ENCODE results near the gene PCDHB3.
A peak's percentile ranks its signal among the peaks of the same experiment; 100 is the strongest.
"Not testable (repeated sequence)": the region's sequence is repeated elsewhere in the genome, so short reads cannot be mapped to it uniquely, and the experiment has no call there.

The PCDHB3 gene

GRCh38 chr5:141100243-141100805, at the start of gene PCDHB3:
TSS of gene PCDHB3 (plus strand) at chr5:141100473. CDS start at chr5:141100650, 177 bp downstream.
- H3K9me3 ChIP-seq (ENCODE audit: low read length): peaks cover 43% of the 10 kb centered on the region
- H3K4me1 ChIP-seq (ENCODE audit: insufficient read depth, low read length): no peaks in the 10 kb centered on the region
- H3K36me3 ChIP-seq (ENCODE audit: insufficient read depth, low read length): peaks cover 46% of the 10 kb centered on the region
- no peak within 1 kb of the TSS for H3K4me3 ChIP-seq (ENCODE audit: low read length)
- H2AFZ ChIP-seq (ENCODE audit: low read depth, low read length): no peak within 1 kb of the TSS
- no peaks in the 10 kb centered on the region for H3K27me3 ChIP-seq (ENCODE audit: insufficient read depth, low read length)

DNA sequence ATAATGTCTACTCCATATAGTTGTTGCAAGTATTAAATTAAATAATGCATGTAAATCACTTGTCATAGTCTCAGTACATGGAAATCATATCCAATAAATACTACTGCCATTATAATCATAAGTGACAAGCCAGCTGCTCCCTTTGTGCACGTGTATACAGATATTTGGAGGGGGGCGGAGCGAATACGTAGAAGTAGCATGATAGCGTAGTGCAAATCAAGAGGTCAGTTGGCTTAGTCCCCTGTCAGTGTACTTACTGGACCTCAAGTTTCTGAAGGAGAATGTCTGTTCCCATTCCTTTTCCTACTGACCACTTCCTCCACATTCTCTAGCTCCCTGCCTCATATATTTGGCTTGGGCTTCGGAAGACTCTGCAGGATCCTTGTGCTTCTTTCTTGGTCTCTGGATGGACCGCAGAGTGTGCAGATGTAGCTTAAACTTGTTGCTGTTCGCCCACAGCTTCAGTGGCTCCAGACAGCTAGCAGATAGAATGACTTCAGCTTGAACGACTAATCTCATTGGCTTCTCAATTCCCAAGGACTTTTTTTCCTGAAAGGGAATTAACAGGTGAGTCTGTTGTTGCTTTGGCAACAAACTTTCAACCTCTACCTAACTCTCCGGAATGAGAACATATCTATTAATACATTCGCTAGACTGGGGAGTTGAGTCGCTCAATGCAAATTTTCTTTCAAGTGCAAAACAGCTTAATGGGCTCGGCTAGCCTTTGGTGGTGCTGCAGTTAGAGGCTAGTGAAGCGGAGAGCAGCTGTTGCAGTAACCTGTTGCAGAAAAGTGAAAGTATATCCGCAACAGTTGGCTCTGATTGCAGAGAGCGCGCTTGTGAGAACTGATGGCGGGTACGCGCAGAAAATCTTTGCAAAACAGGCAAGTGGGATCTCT, 49.4 kb upstream of the PCDHB3 start, which contains the start of gene PCDHB1:
TSS of gene PCDHB1 (plus strand) at position 753 of the 899 bp plus-strand sequence. CDS start at position 850, 97 bp downstream.
- peaks cover 2% of the 10 kb centered on the region for H3K27me3 ChIP-seq (ENCODE audit: insufficient read depth, low read length)
- no peaks in the 10 kb centered on the region for H3K9me3 ChIP-seq (ENCODE audit: low read length)

GRCh38 chr5:141051521-141051866, 48.8 kb upstream of the PCDHB3 start:
- H3K4me3 ChIP-seq (ENCODE audit: low read length): peak overlapping the region; percentile 72

More for the DNA sequence above, 49.4 kb upstream of the PCDHB3 start, which contains the start of gene PCDHB1:
- Histone ChIP-seq H3K4me3 (ENCODE audit: low read length) (peak within 1 kb of the TSS; percentile 72), H2AFZ (ENCODE audit: low read depth, low read length) (peak within 1 kb of the TSS; percentile 96), H3K4me1 (ENCODE audit: insufficient read depth, low read length) (peaks cover 9% of the 10 kb centered on the region), H3K36me3 (ENCODE audit: insufficient read depth, low read length) (no peaks in the 10 kb centered on the region)

GRCh38 chr5:141077826-141078225, 22.4 kb upstream of the PCDHB3 start:
- no peaks in the 10 kb centered on the region for H3K9me3 ChIP-seq (ENCODE audit: low read length)
- no peak overlapping the region for H3K4me3 ChIP-seq (ENCODE audit: low read length)
- no peaks in the 10 kb centered on the region for H3K36me3 ChIP-seq (ENCODE audit: insufficient read depth, low read length)
- no peaks in the 10 kb centered on the region for H3K27me3 ChIP-seq (ENCODE audit: insufficient read depth, low read length)
- H3K4me1 ChIP-seq (ENCODE audit: insufficient read depth, low read length): no peaks in the 10 kb centered on the region
- H2AFZ ChIP-seq (ENCODE audit: low read depth, low read length): no peak overlapping the region

More at GRCh38 chr5:141051521-141051866, 48.8 kb upstream of the PCDHB3 start:
- Histone ChIP-seq H3K4me1 (ENCODE audit: insufficient read depth, low read length) (peaks cover 9% of the 10 kb centered on the region), H3K36me3 (ENCODE audit: insufficient read depth, low read length) (no peaks in the 10 kb centered on the region), H2AFZ (ENCODE audit: low read depth, low read length) (peak overlapping the region; percentile 96), H3K27me3 (ENCODE audit: insufficient read depth, low read length) (peaks cover 2% of the 10 kb centered on the region), H3K9me3 (ENCODE audit: low read length) (no peaks in the 10 kb centered on the region)

DNA sequence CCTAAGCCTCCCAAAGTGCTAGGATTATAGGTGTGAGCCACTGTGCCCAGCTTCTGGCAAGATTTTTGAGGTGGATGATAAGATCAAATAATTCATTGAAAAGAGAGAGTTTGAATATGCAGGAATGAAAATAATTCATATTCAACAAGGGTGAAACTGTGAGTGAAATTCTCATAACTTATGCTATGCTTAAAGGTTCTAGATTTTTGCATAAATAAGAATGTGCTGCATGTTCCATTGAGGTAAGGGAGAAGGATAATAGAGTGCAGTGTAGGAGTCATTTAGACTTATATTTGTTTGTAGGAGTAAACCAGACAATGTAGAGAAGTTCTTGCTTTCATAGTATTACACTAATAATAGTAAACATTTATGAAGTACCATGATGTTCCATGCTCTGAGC, 18.0 kb upstream of the PCDHB3 start:
- no peaks in the 10 kb centered on the region for H3K4me1 ChIP-seq (ENCODE audit: insufficient read depth, low read length)
- no peaks in the 10 kb centered on the region for H3K9me3 ChIP-seq (ENCODE audit: low read length)
- H3K4me3 ChIP-seq (ENCODE audit: low read length): no peak overlapping the region
- no peak overlapping the region for H2AFZ ChIP-seq (ENCODE audit: low read depth, low read length)
- H3K27me3 ChIP-seq (ENCODE audit: insufficient read depth, low read length): no peaks in the 10 kb centered on the region
- H3K36me3 ChIP-seq (ENCODE audit: insufficient read depth, low read length): no peaks in the 10 kb centered on the region

- no peaks in the 10 kb centered on the region for H3K36me3 ChIP-seq (ENCODE audit: insufficient read depth, low read length)
- no peaks in the 10 kb centered on the region for H3K9me3 ChIP-seq (ENCODE audit: low read length)
- no peaks in the 10 kb centered on the region for H3K27me3 ChIP-seq (ENCODE audit: insufficient read depth, low read length)
- H3K4me3 ChIP-seq (ENCODE audit: low read length): peak overlapping the region; percentile 26
- H2AFZ ChIP-seq (ENCODE audit: low read depth, low read length): peak overlapping the region; percentile 46
- H3K4me1 ChIP-seq (ENCODE audit: insufficient read depth, low read length): no peaks in the 10 kb centered on the region
Measured at GRCh38 chr5:141084487-141084989, 15.7 kb upstream of the PCDHB3 start.

DNA sequence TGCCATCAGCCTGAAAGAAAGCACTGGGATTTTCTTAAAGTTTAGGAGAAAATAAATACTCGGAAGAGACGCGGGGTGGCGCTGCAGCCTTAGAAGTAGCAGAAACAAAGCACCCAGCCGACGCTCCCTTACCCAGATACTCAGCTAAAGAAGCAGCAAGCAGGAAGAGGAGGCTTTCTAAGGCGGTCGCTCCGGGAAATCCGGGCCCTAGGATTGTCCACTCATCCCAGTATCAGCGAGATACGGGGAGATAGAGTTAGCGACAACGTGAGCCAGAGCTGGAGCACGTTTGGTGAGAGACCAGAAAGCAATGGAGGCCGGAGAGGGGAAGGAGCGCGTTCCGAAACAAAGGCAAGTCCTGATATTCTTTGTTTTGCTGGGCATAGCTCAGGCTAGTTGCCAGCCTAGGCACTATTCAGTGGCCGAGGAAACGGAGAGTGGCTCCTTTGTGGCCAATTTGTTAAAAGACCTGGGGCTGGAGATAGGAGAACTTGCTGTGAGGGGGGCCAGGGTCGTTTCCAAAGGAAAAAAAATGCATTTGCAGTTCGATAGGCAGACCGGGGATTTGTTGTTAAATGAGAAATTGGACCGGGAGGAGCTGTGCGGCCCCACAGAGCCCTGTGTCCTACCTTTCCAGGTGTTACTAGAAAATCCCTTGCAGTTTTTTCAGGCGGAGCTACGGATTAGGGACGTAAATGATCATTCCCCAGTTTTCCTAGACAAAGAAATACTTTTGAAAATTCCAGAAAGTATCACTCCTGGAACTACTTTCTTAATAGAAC, 5.6 kb upstream of the PCDHB3 start, which contains the start of gene PCDHB2:
TSS of gene PCDHB2 (plus strand) at position 135 of the 782 bp plus-strand sequence. CDS start at position 311, 176 bp downstream.
- Histone ChIP-seq H3K36me3 (ENCODE audit: insufficient read depth, low read length) (peaks cover 25% of the 10 kb centered on the region), H2AFZ (ENCODE audit: low read depth, low read length) (peak within 1 kb of the TSS; percentile 87), H3K4me3 (ENCODE audit: low read length) (peak within 1 kb of the TSS; percentile 68), H3K27me3 (ENCODE audit: insufficient read depth, low read length) (no peaks in the 10 kb centered on the region), H3K9me3 (ENCODE audit: low read length) (peaks cover 24% of the 10 kb centered on the region), H3K4me1 (ENCODE audit: insufficient read depth, low read length) (peaks cover 3% of the 10 kb centered on the region)

DNA sequence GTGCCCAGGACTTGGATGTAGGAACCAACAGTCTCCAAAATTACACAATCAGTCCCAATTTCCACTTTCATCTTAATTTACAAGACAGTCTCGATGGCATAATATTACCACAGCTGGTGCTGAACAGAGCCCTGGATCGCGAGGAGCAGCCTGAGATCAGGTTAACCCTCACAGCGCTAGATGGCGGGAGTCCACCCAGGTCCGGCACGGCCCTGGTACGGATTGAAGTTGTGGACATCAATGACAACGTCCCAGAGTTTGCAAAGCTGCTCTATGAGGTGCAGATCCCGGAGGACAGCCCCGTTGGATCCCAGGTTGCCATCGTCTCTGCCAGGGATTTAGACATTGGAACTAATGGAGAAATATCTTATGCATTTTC, 5.0 kb upstream of the PCDHB3 start:
- H3K36me3 ChIP-seq (ENCODE audit: insufficient read depth, low read length): peaks cover 29% of the 10 kb centered on the region
- peak overlapping the region; percentile 68 for H3K4me3 ChIP-seq (ENCODE audit: low read length)
- H3K27me3 ChIP-seq (ENCODE audit: insufficient read depth, low read length): no peaks in the 10 kb centered on the region
- peaks cover 3% of the 10 kb centered on the region for H3K4me1 ChIP-seq (ENCODE audit: insufficient read depth, low read length)
- peak overlapping the region; percentile 87 for H2AFZ ChIP-seq (ENCODE audit: low read depth, low read length)
- peaks cover 28% of the 10 kb centered on the region for H3K9me3 ChIP-seq (ENCODE audit: low read length)

DNA sequence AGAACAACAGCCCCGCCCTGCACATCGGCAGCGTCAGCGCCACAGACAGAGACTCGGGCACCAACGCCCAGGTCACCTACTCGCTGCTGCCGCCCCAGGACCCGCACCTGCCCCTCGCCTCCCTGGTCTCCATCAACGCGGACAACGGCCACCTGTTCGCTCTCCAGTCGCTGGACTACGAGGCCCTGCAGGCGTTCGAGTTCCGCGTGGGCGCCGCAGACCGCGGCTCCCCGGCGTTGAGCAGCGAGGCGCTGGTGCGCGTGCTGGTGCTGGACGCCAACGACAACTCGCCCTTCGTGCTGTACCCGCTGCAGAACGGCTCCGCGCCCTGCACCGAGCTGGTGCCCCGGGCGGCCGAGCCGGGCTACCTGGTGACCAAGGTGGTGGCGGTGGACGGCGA, 4.1 kb upstream of the PCDHB3 start:
- H3K27me3 ChIP-seq (ENCODE audit: insufficient read depth, low read length); H3K4me3 ChIP-seq (ENCODE audit: low read length); H3K4me1 ChIP-seq (ENCODE audit: insufficient read depth, low read length); H2AFZ ChIP-seq (ENCODE audit: low read depth, low read length): not testable (repeated sequence)
- Histone ChIP-seq H3K9me3 (ENCODE audit: low read length) (peaks cover 37% of the 10 kb centered on the region), H3K36me3 (ENCODE audit: insufficient read depth, low read length) (peaks cover 38% of the 10 kb centered on the region)

- not testable (repeated sequence) for H3K4me1 ChIP-seq (ENCODE audit: insufficient read depth, low read length); H3K27me3 ChIP-seq (ENCODE audit: insufficient read depth, low read length); H2AFZ ChIP-seq (ENCODE audit: low read depth, low read length); H3K4me3 ChIP-seq (ENCODE audit: low read length)
- Histone ChIP-seq H3K9me3 (ENCODE audit: low read length) (peaks cover 41% of the 10 kb centered on the region), H3K36me3 (ENCODE audit: insufficient read depth, low read length) (peaks cover 41% of the 10 kb centered on the region)
Measured at GRCh38 chr5:141096586-141096985, 3.7 kb upstream of the PCDHB3 start.

DNA sequence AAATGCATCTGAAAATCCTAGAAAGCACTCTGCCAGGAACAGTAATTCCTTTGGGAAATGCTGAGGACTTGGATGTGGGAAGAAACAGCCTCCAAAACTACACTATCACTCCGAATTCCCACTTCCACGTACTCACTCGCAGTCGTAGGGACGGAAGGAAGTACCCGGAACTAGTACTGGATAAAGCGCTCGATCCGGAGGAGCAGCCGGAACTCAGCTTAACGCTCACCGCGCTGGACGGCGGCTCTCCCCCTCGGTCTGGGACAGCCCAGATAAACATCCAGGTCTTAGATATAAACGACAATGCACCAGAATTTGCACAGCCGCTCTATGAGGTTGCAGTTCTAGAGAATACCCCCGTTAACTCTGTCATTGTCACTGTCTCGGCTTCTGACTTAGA, 786 bp downstream of the PCDHB3 start:
- no peaks in the 10 kb centered on the region for H3K4me1 ChIP-seq (ENCODE audit: insufficient read depth, low read length)
- H3K36me3 ChIP-seq (ENCODE audit: insufficient read depth, low read length): peaks cover 42% of the 10 kb centered on the region
- no peak overlapping the region for H2AFZ ChIP-seq (ENCODE audit: low read depth, low read length)
- no peaks in the 10 kb centered on the region for H3K27me3 ChIP-seq (ENCODE audit: insufficient read depth, low read length)
- no peak overlapping the region for H3K4me3 ChIP-seq (ENCODE audit: low read length)
- peaks cover 37% of the 10 kb centered on the region for H3K9me3 ChIP-seq (ENCODE audit: low read length)

- peaks cover 39% of the 10 kb centered on the region for H3K36me3 ChIP-seq (ENCODE audit: insufficient read depth, low read length)
- H2AFZ ChIP-seq (ENCODE audit: low read depth, low read length): not testable (repeated sequence)
- H3K9me3 ChIP-seq (ENCODE audit: low read length): peaks cover 35% of the 10 kb centered on the region
Measured at GRCh38 chr5:141102070-141102469, 1.8 kb downstream of the PCDHB3 start.

More at GRCh38 chr5:141102070-141102469, 1.8 kb downstream of the PCDHB3 start:
- not testable (repeated sequence) for H3K4me1 ChIP-seq (ENCODE audit: insufficient read depth, low read length); H3K27me3 ChIP-seq (ENCODE audit: insufficient read depth, low read length); H3K4me3 ChIP-seq (ENCODE audit: low read length)

Data from neuron (in vitro differentiated cells).